HG02588 (cell line): ENCODE data around the gene EZH2.

ENCODE experiments used
- ATAC-seq: cut with Tn5 transposase; IDR thresholded peaks from one replicate; pipeline ENCODE4 v1.9.1; 2021; ENCODE audit warnings: mild to moderate bottlenecking, moderate library complexity; ENCODE audit not compliant: unreplicated experiment

EZH2 gene

DNA sequence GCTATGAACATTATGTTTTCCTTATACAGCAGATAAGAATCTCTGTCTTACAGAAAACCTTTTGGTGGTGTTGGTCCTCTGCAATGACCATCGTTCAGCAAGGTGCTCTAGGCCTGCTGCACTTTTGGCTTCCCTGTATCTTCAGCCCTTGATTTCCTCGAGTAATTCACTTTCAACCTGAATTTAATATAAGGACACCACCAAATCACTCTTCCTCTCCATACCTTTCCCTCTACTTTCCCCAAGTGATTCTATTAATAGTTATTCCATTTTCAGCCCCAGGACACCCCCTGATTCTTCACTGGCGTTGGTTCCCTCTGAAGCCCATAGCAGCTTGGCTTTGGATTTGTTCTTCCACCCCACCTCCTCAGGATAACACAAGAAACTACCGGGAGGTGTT is 72.2 kb downstream of the EZH2 start:
- ATAC-seq: no peak

DNA sequence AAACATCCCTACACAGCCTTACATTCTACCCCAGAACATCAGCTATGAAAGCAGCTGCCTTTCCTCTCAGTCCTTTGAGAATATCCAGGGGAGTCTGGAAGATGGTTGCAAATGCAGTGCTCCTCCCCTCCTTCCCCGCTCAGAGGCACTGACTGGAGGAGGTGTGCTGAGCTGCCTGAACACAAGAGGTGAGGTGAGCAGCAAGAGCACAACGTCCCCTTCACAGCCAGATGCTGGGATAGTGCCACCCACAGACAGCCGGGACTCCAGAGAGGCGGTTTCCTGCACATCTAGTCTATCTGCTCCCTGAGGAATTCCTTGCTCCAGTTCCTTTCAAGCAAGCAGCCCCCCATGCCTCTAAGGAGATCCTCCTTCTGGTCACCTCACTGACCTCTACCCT is 74.2 kb downstream of the EZH2 start:
- ATAC-seq: no peak

- ATAC-seq: no peak
These were observed 76.7 kb downstream of the EZH2 start for GRCh38 chr7:148807436-148807835.

DNA sequence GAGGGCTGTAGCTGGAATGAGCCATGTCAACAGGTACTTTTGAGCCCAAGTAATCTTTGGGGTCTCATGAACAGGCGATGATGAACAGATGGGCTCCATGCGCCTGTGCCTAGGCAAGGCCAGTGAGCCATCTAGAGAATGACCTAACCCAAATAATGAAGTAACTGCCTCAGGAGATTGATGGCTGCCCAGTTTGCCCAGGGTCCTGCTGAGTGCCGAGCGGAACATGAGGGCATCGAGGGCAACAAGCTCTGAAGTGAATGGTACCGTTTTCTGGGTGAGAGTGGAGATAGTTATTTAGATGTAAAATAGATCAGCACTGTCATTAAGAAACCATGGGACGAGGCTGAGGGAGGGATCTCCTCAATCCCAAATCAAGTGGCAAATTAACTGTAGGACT is 77.9 kb downstream of the EZH2 start:
- ATAC-seq: no peak

DNA sequence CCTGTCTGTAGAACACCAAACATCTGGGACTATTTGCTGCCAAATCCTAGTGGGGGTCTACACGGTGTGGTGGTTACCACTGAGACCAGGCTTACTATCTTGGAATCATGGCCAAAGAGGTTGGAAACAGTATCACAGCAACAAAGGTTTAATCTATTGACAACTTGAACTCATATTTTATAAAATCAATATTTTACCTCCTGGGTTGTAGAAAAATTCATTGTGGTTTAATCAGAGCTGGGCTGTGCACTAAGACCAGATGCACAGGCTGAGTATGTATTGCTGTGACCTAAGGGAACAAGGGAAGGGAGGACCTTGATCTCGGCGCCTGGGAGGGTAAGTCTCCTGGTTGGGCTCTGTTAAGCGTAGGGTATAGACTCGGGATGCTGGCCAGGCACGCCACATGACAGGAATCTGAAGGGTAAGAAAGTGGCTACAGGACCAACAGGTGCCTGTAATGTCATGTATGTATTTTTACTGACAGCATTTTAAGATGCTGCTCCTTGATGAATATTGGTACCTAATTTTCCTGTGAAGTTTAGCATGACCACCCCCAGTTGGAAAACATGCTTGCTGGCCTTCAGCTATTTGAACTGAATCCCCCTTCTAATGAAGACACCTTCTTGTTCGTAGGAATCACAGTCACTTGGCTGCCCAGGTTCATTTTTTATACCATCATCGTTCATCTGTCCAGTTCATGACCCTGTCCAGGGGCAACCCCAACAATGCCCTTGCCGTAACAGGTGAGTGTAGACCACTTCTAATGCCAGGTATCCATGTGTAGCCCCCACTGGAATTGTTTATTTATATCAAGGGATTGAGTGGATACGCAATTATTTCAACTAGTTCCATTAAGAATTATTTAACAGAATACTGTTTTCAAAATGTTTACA is 79.5 kb downstream of the EZH2 start:
- no peak for ATAC-seq

DNA sequence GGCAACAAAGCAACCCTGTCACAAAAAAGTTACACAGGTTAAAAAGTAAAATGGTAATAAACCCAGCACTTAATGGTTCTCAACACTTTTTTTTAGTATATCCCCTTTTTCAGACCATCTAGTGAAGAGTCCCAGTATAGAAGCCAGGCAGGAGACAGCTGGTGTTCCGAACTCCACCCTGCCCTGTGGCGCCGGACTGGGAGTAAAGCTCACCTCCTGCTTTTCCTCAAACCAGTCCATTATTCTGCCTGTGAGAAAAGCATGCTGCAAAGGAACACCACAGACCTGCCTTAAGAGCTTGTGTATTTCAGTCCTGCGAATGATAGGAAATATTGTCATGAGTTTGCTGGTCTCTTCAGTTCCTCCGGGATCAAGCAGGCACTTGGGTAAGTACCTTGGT is 81.0 kb downstream of the EZH2 start:
- no peak for ATAC-seq

GRCh38 chr7:148802101-148802493 is 82.0 kb downstream of the EZH2 start:
- ATAC-seq: no peak

DNA sequence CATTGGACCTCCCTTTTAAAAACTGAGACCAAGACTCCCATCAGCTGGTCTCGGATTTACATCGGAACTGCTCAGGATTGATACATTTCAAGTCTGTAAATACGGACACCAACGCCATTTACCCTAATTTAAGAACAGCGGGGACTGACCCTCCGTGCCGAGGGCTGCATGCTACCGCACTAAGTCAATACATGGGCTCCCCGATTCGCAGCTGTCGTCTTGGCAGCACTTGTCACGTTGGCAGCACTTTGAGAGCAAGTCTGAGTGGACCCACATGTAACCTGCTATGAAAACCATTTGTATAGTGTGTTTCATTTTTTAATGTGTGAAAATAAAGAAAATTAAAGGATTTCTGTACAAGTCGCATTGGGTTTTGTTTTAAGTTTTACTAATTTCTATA is 83.4 kb downstream of the EZH2 start:
- ATAC-seq: no peak

DNA sequence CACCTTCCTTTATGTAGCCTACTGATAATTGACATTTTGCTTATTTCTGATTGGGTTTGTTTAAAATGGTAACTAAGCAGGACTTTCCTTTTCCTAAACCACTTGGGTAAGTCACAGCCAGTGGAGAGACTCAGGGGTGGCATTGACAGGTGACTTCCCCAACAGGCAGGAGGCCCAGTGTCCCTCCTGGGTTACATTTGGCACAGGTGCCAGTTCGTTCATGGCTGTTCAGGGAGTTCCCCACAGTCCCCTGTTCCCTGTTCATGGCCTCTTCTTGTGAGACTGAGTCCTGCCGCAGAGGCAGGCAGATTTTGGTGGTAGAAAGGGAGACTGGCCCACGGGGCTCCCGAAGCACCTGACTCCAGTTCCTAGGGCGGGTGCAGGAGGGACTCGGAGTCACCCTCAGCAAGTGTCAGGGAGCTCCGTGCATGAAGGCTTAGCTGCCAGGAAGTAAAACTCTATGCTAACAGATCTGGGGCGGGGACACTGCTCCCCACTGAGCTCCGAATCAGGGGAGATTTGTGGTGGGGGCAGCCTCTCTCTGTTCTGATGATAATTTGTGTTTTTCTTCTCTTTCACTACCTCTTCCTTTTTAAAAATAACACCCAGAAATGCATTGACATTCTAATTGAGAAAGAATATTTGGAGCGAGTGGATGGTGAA is 84.1 kb downstream of the EZH2 start:
- ATAC-seq: no peak

DNA sequence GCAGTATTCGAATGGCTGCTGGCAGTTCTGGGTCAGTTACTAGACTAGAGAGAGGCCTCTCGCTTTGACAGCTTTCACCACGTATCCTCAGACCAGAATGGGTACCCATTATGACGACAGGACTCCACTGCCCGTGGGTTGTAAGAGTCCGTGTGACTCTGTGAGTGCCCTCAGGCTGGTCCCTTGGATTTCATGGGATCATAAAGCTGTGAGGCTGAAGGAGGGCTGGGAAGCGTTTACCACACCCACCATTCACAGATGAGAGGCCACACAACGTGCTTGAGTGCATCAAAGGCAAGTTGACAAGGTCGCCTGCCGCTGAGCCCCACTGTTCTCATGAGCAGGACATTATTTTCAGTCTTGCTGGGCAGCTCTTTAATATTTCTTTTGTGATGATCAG is 87.2 kb downstream of the EZH2 start:
- ATAC-seq: no peak

DNA sequence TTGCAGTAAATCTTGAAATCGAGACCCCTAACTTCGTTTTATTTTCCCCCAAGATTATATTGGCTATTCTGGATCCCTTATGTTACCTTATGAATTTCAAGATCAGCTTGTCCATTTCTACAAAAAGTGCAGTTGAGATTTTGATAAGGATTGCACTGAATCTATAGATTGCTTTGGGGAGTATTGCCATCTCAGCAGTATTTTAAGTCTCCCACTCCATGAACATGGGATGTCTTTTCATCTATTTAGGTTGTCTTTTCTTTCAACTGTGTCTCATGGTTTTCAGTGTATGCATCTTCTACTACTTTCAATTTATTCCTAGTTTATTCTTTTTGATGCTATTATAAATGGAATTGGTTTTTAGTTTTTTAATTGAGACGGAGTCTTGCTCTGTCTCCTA is 89.6 kb downstream of the EZH2 start:
- ATAC-seq: no peak

DNA sequence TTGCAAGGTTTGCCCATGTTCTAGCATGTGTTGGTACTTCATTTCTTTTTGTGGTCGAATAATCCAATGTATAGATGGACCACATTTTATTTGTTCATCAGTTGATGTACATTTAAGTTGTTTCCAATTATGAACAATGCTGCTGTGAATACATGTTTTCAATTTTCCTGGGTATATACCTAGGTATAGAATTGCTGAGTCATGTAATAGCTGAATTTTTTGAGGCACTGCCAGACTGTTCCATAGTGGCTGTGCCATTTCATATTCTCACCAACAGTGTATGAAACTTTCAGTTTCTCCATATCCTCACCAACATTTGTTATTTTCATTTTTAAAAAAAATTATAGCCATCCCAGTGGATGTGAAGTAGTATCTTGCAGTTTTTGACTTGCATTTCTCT is 90.5 kb downstream of the EZH2 start:
- no peak for ATAC-seq

- no peak for ATAC-seq
These were observed 92.5 kb downstream of the EZH2 start for GRCh38 chr7:148791546-148791945.

- ATAC-seq: no peak
These were observed 93.2 kb downstream of the EZH2 start for GRCh38 chr7:148790850-148791249.

GRCh38 chr7:148790131-148790726 is 93.9 kb downstream of the EZH2 start:
- ATAC-seq: no peak

DNA sequence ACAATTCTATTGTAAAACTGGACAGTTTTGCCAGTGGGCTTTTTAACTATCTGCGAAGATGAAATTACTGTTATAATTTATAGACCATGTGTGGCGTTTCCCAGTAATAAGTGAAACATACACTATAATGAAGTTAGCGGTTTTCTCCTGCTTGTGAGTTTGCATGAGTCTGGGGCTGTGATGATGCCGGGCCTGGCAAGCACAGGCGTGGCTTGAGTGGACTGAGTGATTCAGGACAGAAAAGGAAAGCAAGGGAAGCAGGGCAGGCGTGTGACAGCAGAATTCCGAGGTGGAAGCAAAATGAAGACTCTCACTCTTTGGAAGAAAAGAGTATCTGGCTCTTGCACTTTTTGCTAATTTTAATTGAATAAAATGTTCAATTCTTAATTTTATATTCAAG is 94.9 kb downstream of the EZH2 start:
- no peak for ATAC-seq

DNA sequence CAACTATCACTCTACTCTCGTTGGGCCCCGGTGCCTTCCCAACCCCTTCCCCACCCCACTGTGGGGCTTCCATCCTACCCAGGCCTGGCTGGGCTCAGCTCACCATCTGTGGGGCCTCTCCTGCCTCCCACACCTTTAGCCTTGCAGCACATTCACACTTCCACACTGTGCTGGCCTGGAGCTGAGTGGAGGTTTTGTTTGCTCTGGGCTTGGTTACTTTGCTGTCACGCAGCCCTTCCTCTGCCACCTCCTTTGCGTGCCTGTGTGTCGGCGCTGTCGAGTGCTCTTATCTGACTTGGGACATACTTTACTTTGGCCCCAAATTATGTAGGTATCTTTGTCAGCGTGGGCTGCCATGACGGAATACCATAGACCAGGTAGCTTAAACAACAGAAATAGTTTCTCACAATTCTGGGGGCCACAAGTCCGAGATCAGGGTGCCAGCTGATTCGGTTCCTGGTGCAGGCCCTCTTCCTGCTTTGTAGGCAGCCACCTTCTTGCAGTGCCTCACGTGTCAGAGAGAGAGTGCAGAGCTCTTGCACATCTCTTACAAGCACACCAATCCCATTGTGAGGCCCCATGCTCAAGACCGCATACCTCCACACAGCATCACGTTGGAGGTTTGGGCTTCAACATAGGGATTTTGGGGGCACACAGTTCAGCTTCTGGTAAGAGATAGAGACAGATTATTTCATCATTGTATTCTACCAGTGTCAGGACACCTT is 96.4 kb downstream of the EZH2 start:
- no peak for ATAC-seq

GRCh38 chr7:148783801-148784527 is 100.1 kb downstream of the EZH2 start:
- no peak for ATAC-seq

DNA sequence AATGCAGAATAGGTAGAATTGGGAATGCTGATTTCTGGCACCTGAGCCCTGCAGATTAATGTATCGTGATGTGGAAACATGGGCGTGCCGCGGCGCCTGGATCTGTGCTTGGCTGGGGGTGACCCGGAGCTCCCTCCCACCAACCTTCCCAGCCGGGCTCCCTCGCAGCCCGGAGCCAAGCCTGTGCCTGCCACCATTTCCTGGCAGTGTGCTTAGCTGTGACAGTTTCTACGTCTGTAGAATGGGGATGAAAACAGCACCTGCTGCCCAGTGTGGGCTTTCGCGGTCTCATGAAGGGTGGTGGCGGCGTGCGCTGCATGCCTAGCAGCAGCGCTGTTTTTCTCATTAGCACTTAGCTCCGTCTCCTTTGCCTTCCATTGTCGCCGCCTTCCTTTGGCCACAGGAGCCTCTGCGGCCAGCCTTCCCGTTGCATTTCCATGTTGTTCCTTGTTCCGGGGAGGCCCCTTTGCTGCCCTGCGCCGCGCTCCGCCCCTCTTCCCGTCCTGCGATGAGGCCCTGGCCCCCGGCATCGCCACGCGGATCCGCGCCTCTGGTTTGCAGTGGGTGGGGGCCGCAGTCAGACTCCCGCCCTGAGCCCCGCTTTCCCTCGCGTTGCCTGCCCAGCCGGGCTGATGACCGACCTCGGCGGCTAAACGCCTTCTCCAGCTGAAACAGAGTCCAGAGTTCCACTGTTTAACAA is 101.2 kb downstream of the EZH2 start:
- no peak for ATAC-seq

GRCh38 chr7:148774471-148774870 is 109.6 kb downstream of the EZH2 start:
- ATAC-seq: no peak
